GM23338 (cell line): ENCODE measurements around the gene FNDC3B. TPM values are rescaled to one million over a fixed set of nuclear protein-coding genes. Genes with fewer than 3 reads are reported as not detected.

Experiments used
- ATAC-seq: fragments of 200-7000 bp; cut with Tn5 transposase; 3 replicates; pipeline ENCODE4 v1.9.1; 2020
- DNase-seq: peaks from one replicate; pipeline ENCODE4 v3.0.0-alpha.2; 2015; ENCODE audit warnings: low spot score
- H2AFZ ChIP-seq: fragments of 200-600 bp; sonication (generic); 2 replicates; pipeline ENCODE4 v1.8.0; 2016; ENCODE audit warnings: antibody characterized with exemption, mild to moderate bottlenecking, moderate library complexity
- H3F3A ChIP-seq: fragments of 200-600 bp; sonication (generic); replicated peaks from 2 replicates; pipeline ENCODE4 v1.8.0; 2017; ENCODE audit warnings: antibody characterized with exemption, mixed run types, low read depth
- H3K27ac ChIP-seq: fragments of 200-600 bp; sonication (generic); 2 replicates; pipeline ENCODE4 v1.6.1; 2016; ENCODE audit warnings: low read depth
- H3K27me3 ChIP-seq: fragments of 200-600 bp; sonication (generic); 2 replicates; pipeline ENCODE4 v1.8.0; 2016; ENCODE audit warnings: mild to moderate bottlenecking, mixed run types, moderate library complexity; ENCODE audit not compliant: insufficient read depth
- H3K36me3 ChIP-seq: fragments of 200-600 bp; sonication (generic); 2 replicates; pipeline ENCODE4 v1.8.0; 2016; ENCODE audit warnings: mild to moderate bottlenecking; ENCODE audit not compliant: insufficient read depth
- H3K4me1 ChIP-seq: fragments of 200-600 bp; sonication (generic); 2 replicates; pipeline ENCODE4 v1.8.0; 2016; ENCODE audit warnings: mild to moderate bottlenecking, moderate library complexity; ENCODE audit not compliant: insufficient read depth
- H3K4me2 ChIP-seq: fragments of 200-600 bp; sonication (generic); 2 replicates; pipeline ENCODE4 v1.7.1; 2017; ENCODE audit warnings: mixed run types
- H3K4me3 ChIP-seq: fragments of 200-600 bp; sonication (generic); 2 replicates; pipeline ENCODE4 v1.6.1; 2016; ENCODE audit warnings: mixed run types
- H3K79me2 ChIP-seq: fragments of 200-600 bp; sonication (generic); replicated peaks from 2 replicates; pipeline ENCODE4 v1.8.0; 2017; ENCODE audit warnings: mild to moderate bottlenecking; ENCODE audit not compliant: insufficient read depth
- H3K9me2 ChIP-seq: fragments of 200-600 bp; sonication (generic); 2 replicates; pipeline ENCODE4 v1.8.0; 2017; ENCODE audit not compliant: insufficient read depth
- H4K20me1 ChIP-seq: fragments of 200-600 bp; sonication (generic); replicated peaks from 2 replicates; pipeline ENCODE4 v1.8.0; 2017; ENCODE audit warnings: mild to moderate bottlenecking; ENCODE audit not compliant: insufficient read depth
- H3K27ac Mint-ChIP-seq: 2 replicates; pipeline ENCODE4 v1.8.0; 2020; ENCODE audit warnings: inconsistent platforms, mild to moderate bottlenecking, moderate library complexity, mixed read lengths
- H3K27me3 Mint-ChIP-seq: 3 replicates; pipeline ENCODE4 v1.8.0; 2022; ENCODE audit warnings: low read depth, mild to moderate bottlenecking, moderate library complexity, mixed read lengths, inconsistent platforms; ENCODE audit not compliant: insufficient read depth, poor library complexity
- H3K36me3 Mint-ChIP-seq: 3 replicates; pipeline ENCODE4 v1.8.0; 2021; ENCODE audit warnings: low read depth, mild to moderate bottlenecking, inconsistent platforms, moderate library complexity, mixed read lengths
- H3K4me1 Mint-ChIP-seq: 3 replicates; pipeline ENCODE4 v1.8.0; 2020; ENCODE audit warnings: mild to moderate bottlenecking, inconsistent platforms, mixed read lengths
- H3K4me3 Mint-ChIP-seq: 3 replicates; pipeline ENCODE4 v1.8.0; 2021; ENCODE audit warnings: moderate library complexity, mild to moderate bottlenecking, inconsistent platforms, mixed read lengths
- H3K9me3 Mint-ChIP-seq: 3 replicates; pipeline ENCODE4 v1.8.0; 2020; ENCODE audit warnings: moderate library complexity, mild to moderate bottlenecking, inconsistent platforms, mixed read lengths
- CREB1 ChIP-seq: fragments of 250-450 bp; sonication (Bioruptor Pico); IDR thresholded peaks from 2 replicates; pipeline ENCODE4 v1.5.0; 2020; ENCODE audit warnings: low read depth, mild to moderate bottlenecking, moderate library complexity
- CTCF ChIP-seq, 2 experiments: fragments of 200-600 bp in 1 of 2; sonication (generic) in 1 of 2; conservative IDR thresholded peaks; 2 replicates each; pipeline versions ENCODE4 v1.5.1 to v1.6.1; 2016 to 2017; ENCODE audit warnings: antibody characterized with exemption in 2 of 2, low read depth in 2 of 2, mild to moderate bottlenecking in 2 of 2, moderate library complexity in 1 of 2
- EZH2 ChIP-seq: fragments of 200-600 bp; sonication (generic); IDR thresholded peaks from one replicate; pipeline ENCODE4 v1.8.0; 2017; ENCODE audit warnings: antibody characterized with exemption, mild to moderate bottlenecking, low read depth; ENCODE audit not compliant: unreplicated experiment
- EZH2phosphoT487 ChIP-seq: fragments of 200-600 bp; sonication (generic); IDR thresholded peaks from one replicate; pipeline ENCODE4 v1.8.1; 2018; ENCODE audit warnings: antibody characterized with exemption; ENCODE audit not compliant: unreplicated experiment
- JUNB ChIP-seq: IDR thresholded peaks from one replicate; pipeline ENCODE4 v1.6.1; 2016; ENCODE audit warnings: antibody characterized with exemption; ENCODE audit not compliant: unreplicated experiment
- NANOG ChIP-seq: IDR thresholded peaks from 2 replicates; pipeline ENCODE4 v1.6.1; 2016; ENCODE audit warnings: antibody characterized with exemption, borderline replicate concordance
- POLR2AphosphoS5 ChIP-seq: IDR thresholded peaks from 2 replicates; pipeline ENCODE4 v1.6.1; 2016; ENCODE audit warnings: antibody characterized with exemption, low read depth
- REST ChIP-seq: IDR thresholded peaks from one replicate; pipeline ENCODE4 v1.6.1; 2018; ENCODE audit warnings: antibody characterized with exemption; ENCODE audit not compliant: unreplicated experiment
- STAT1 ChIP-seq: IDR thresholded peaks from one replicate; pipeline ENCODE4 v1.6.1; 2016; ENCODE audit warnings: antibody characterized with exemption; ENCODE audit not compliant: unreplicated experiment
- ZNF331 ChIP-seq: fragments of 250-450 bp; sonication (Bioruptor Pico); IDR thresholded peaks from 2 replicates; pipeline ENCODE4 v1.5.0; 2020; ENCODE audit warnings: low read depth, mild to moderate bottlenecking, moderate library complexity
- polyA plus RNA-seq: library from polyadenylated mRNA; unstranded; fragments of >200 nt; fragmentation: Nextera tagmentation; extraction: Ambion mirVana; gene quantifications from 2 replicates; pipeline ENCODE4 v1.2.1, GENCODE V29; 2016
- total RNA-seq: library from RNA; depleted of rRNA; stranded (reverse); fragments of >200 nt; shearing (Covaris generic); gene quantifications from 2 replicates; pipeline ENCODE4 v1.2.3, GENCODE V29; 2014

The FNDC3B gene
- total and polyA plus RNA-seq, 2 experiments from 2014 or later = 19.1 to 55.4 TPM

GRCh38 chr3:172150913-172151650, 111.7 kb downstream of the FNDC3B start:
- no peak for TF ChIP-seq POLR2AphosphoS5
- no peak for TF ChIP-seq ZNF331
- no peak for TF ChIP-seq CREB1 (CRISPR knock-in tag)
- no peak for TF ChIP-seq STAT1
- H3K36me3 ChIP-seq = no peaks in the 10 kb centered on the region
- peaks cover 70% of the 10 kb centered on the region for H3K4me1 ChIP-seq
- no peak for DNase-seq
- H3K27me3 ChIP-seq = no peaks in the 10 kb centered on the region
- H3K4me2 ChIP-seq = no peak overlapping the region
- H3K9me2 ChIP-seq = no peaks in the 10 kb centered on the region
- peaks cover 79% of the 10 kb centered on the region for H3K4me1 Mint-ChIP-seq
- peaks cover 6% of the 10 kb centered on the region; the same call in 1 of the 2 replicates for H3F3A ChIP-seq
- no peaks in the 10 kb centered on the region for H3K9me3 Mint-ChIP-seq
- H3K27ac ChIP-seq = no peak overlapping the region
- no peaks in the 10 kb centered on the region for H4K20me1 ChIP-seq
- ATAC-seq = no peak
- H3K4me3 Mint-ChIP-seq = no peak overlapping the region
- peak overlapping the region; percentile 57 for H3K27ac Mint-ChIP-seq
- peaks cover 91% of the 10 kb centered on the region for H3K79me2 ChIP-seq
- peaks cover 4% of the 10 kb centered on the region; the same call in 2 of the 3 replicates for H3K36me3 Mint-ChIP-seq
- H3K27me3 Mint-ChIP-seq = peaks cover 7% of the 10 kb centered on the region
- no peak overlapping the region for H3K4me3 ChIP-seq
- no peak overlapping the region for H2AFZ ChIP-seq

DNA sequence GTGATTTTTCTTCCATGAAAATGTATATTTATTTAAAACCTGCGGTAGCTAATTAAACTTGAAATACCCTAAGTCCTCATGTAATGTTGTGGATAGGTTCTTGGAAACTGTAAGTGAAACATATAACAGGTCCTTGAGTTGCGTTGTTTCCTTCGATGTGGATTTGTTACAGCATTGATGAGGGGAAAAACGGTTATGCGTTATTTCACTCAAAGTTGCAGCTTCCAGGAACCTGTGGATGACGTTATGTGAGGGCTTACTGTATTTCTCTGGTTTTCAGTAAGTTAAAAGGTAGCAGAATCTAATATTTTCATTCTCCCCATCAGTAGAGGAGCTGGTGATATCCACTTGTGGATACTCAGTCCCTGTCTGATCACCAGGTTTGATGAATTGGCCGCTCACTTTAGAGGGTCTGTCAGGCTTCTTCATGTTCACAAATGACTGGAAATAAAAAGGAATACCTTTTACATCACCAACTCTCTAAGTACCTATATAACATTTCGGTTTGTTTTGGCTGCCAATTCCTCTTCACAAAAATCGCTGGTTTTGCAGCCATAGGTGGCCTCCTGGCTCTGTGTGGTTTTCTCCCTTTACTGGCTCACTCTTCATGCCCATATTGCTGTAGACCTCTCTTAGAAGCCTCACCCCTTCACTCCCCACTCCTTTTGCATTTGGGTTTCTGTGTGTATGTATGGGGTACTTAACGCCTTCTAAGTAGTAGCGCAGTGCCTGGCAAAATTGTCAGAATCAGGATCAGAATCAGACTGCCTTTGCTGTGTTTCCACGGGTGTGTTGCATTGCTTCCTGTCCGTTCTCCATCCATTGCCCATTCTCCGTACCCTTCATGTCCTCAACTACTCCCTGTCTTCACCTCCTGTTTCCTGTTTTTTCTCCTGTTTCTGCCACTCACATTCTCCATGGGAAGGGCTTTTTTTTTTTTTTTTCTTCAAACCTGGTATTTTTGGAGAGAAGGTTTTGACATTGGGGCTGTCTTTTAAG, 112.6 kb downstream of the FNDC3B start:
- 0 out of 2 replicates have a peak overlapping the region, but pooled peaks have one; percentile 16 for H3K27ac ChIP-seq
- H3K4me1 ChIP-seq = peaks cover 78% of the 10 kb centered on the region
- peaks cover 6% of the 10 kb centered on the region for H3K27me3 Mint-ChIP-seq
- peaks cover 86% of the 10 kb centered on the region for H3K79me2 ChIP-seq
- H3K4me2 ChIP-seq = 0 out of 2 replicates have a peak overlapping the region, but pooled peaks have one; percentile 12
- no peaks in the 10 kb centered on the region for H3K36me3 ChIP-seq
- no peak overlapping the region for H3K4me3 ChIP-seq
- no peak overlapping the region for H2AFZ ChIP-seq
- peaks cover 80% of the 10 kb centered on the region for H3K4me1 Mint-ChIP-seq
- ATAC-seq (no peak), DNase-seq (no peak)
- no peaks in the 10 kb centered on the region for H3K27me3 ChIP-seq
- H3F3A ChIP-seq = peaks cover 6% of the 10 kb centered on the region; the same call in 1 of the 2 replicates
- H4K20me1 ChIP-seq = no peaks in the 10 kb centered on the region
- H3K27ac Mint-ChIP-seq = peak overlapping the region; percentile 57
- no peaks in the 10 kb centered on the region for H3K9me3 Mint-ChIP-seq
- H3K36me3 Mint-ChIP-seq = peaks cover under 1% of the 10 kb centered on the region; the same call in 2 of the 3 replicates
- no peaks in the 10 kb centered on the region for H3K9me2 ChIP-seq
- no peak overlapping the region for H3K4me3 Mint-ChIP-seq
- no peak for TF ChIP-seq NANOG
- no peak for TF ChIP-seq EZH2phosphoT487
- TF ChIP-seq POLR2AphosphoS5 = no peak
- no peak for TF ChIP-seq CTCF (conservative IDR thresholded peaks at IDR 0.05; ENCODE audit: low read depth in 2 of 2)
- no peak for TF ChIP-seq STAT1
- no peak for TF ChIP-seq ZNF331
- no peak for TF ChIP-seq REST
- TF ChIP-seq EZH2 = no peak
- TF ChIP-seq CREB1 (CRISPR knock-in tag) = no peak
- no peak for TF ChIP-seq JUNB
